ENCODE results near the gene HELZ. TPM values are rescaled to one million over a fixed set of nuclear protein-coding genes. Genes with fewer than 3 reads are reported as not detected.

HELZ gene
- polyA plus RNA-seq, 2 donors, result 2.1 to 3.9 TPM

- Histone ChIP-seq H3K4me3 (ENCODE audit: low read depth in 1 of 2, low read length in 2 of 2) (no peak overlapping the region), H3K4me1 (ENCODE audit: control insufficient read depth in 2 of 2, insufficient read depth in 2 of 2, low read length in 1 of 2) (no peaks in the 10 kb centered on the region), H3K36me3 (ENCODE audit: control insufficient read depth in 2 of 2, insufficient read depth in 2 of 2, low read length in 1 of 2) (peaks cover 0 to 3% of the 10 kb centered on the region in 2 donors), H3K27me3 (ENCODE audit: control insufficient read depth in 1 of 2, insufficient read depth in 2 of 2, low read length in 2 of 2) (no peaks in the 10 kb centered on the region), H3K27ac (ENCODE audit: low read depth in 2 of 2, low read length in 1 of 2) (no peak overlapping the region), H3K9me3 (ENCODE audit: control insufficient read depth in 2 of 2, insufficient read depth in 1 of 2, low read depth in 1 of 2, low read length in 1 of 2) (no peaks in the 10 kb centered on the region)
- WGBS, 2 donors, result 97 to 99% methylated on average over 2 of the region's 2 CpGs
Observed at GRCh38 chr17:67119102-67119501, 125.9 kb downstream of the HELZ start.

- Histone ChIP-seq H3K4me1 (ENCODE audit: control insufficient read depth in 2 of 2, insufficient read depth in 2 of 2, low read length in 1 of 2) (no peaks in the 10 kb centered on the region), H3K4me3 (ENCODE audit: low read depth in 1 of 2, low read length in 2 of 2) (no peak overlapping the region), H3K27ac (ENCODE audit: low read depth in 2 of 2, low read length in 1 of 2) (no peak overlapping the region), H3K9me3 (ENCODE audit: control insufficient read depth in 2 of 2, insufficient read depth in 1 of 2, low read depth in 1 of 2, low read length in 1 of 2) (no peaks in the 10 kb centered on the region), H3K36me3 (ENCODE audit: control insufficient read depth in 2 of 2, insufficient read depth in 2 of 2, low read length in 1 of 2) (peaks cover 0 to 3% of the 10 kb centered on the region in 2 donors), H3K27me3 (ENCODE audit: control insufficient read depth in 1 of 2, insufficient read depth in 2 of 2, low read length in 2 of 2) (no peaks in the 10 kb centered on the region)
- 98 to 100% methylated on average over 1 of the region's 1 CpG for WGBS, 2 donors
Observed at GRCh38 chr17:67116045-67116575, 128.9 kb downstream of the HELZ start.

- H3K4me1 ChIP-seq (ENCODE audit: control insufficient read depth in 2 of 2, insufficient read depth in 2 of 2, low read length in 1 of 2), result no peaks in the 10 kb centered on the region
- WGBS, 2 donors, result 80 to 93% methylated on average over 1 of the region's 1 CpG
- H3K36me3 ChIP-seq (ENCODE audit: control insufficient read depth in 2 of 2, insufficient read depth in 2 of 2, low read length in 1 of 2), result peaks cover 0 to 3% of the 10 kb centered on the region in 2 donors
Observed at GRCh38 chr17:67115401-67115800, 129.6 kb downstream of the HELZ start.

GRCh38 chr17:67113486-67113885 lies 131.5 kb downstream of the HELZ start:
- 94 to 97% methylated on average over 5 of the region's 5 CpGs for WGBS, 2 donors

More at GRCh38 chr17:67115401-67115800, 129.6 kb downstream of the HELZ start:
- H3K27me3 ChIP-seq (ENCODE audit: control insufficient read depth in 1 of 2, insufficient read depth in 2 of 2, low read length in 2 of 2), result no peaks in the 10 kb centered on the region
- no peak overlapping the region for H3K27ac ChIP-seq (ENCODE audit: low read depth in 2 of 2, low read length in 1 of 2)
- H3K9me3 ChIP-seq (ENCODE audit: control insufficient read depth in 2 of 2, insufficient read depth in 1 of 2, low read depth in 1 of 2, low read length in 1 of 2), result no peaks in the 10 kb centered on the region
- no peak overlapping the region for H3K4me3 ChIP-seq (ENCODE audit: low read depth in 1 of 2, low read length in 2 of 2)

GRCh38 chr17:67111808-67112207 lies 133.2 kb downstream of the HELZ start:
- Histone ChIP-seq H3K4me1 (ENCODE audit: control insufficient read depth in 2 of 2, insufficient read depth in 2 of 2, low read length in 1 of 2) (no peaks in the 10 kb centered on the region), H3K36me3 (ENCODE audit: control insufficient read depth in 2 of 2, insufficient read depth in 2 of 2, low read length in 1 of 2) (peaks cover 6 to 17% of the 10 kb centered on the region in 2 donors), H3K27ac (ENCODE audit: low read depth in 2 of 2, low read length in 1 of 2) (no peak overlapping the region), H3K9me3 (ENCODE audit: control insufficient read depth in 2 of 2, insufficient read depth in 1 of 2, low read depth in 1 of 2, low read length in 1 of 2) (no peaks in the 10 kb centered on the region), H3K27me3 (ENCODE audit: control insufficient read depth in 1 of 2, insufficient read depth in 2 of 2, low read length in 2 of 2) (no peaks in the 10 kb centered on the region), H3K4me3 (ENCODE audit: low read depth in 1 of 2, low read length in 2 of 2) (no peak overlapping the region)
- 74 to 92% methylated on average over 1 of the region's 1 CpG for WGBS, 2 donors

More at GRCh38 chr17:67113486-67113885, 131.5 kb downstream of the HELZ start:
- H3K4me3 ChIP-seq (ENCODE audit: low read depth in 1 of 2, low read length in 2 of 2), result no peak overlapping the region
- no peaks in the 10 kb centered on the region for H3K4me1 ChIP-seq (ENCODE audit: control insufficient read depth in 2 of 2, insufficient read depth in 2 of 2, low read length in 1 of 2)
- peaks cover 6 to 9% of the 10 kb centered on the region in 2 donors for H3K36me3 ChIP-seq (ENCODE audit: control insufficient read depth in 2 of 2, insufficient read depth in 2 of 2, low read length in 1 of 2)
- H3K27me3 ChIP-seq (ENCODE audit: control insufficient read depth in 1 of 2, insufficient read depth in 2 of 2, low read length in 2 of 2), result no peaks in the 10 kb centered on the region
- no peaks in the 10 kb centered on the region for H3K9me3 ChIP-seq (ENCODE audit: control insufficient read depth in 2 of 2, insufficient read depth in 1 of 2, low read depth in 1 of 2, low read length in 1 of 2)
- H3K27ac ChIP-seq (ENCODE audit: low read depth in 2 of 2, low read length in 1 of 2), result no peak overlapping the region

- H3K36me3 ChIP-seq (ENCODE audit: control insufficient read depth in 2 of 2, insufficient read depth in 2 of 2, low read length in 1 of 2), result peaks cover 6 to 17% of the 10 kb centered on the region in 2 donors
- 91 to 96% methylated on average over 2 of the region's 2 CpGs for WGBS, 2 donors
Observed at GRCh38 chr17:67111327-67111726, 133.7 kb downstream of the HELZ start.

GRCh38 chr17:67110619-67111018 lies 134.4 kb downstream of the HELZ start:
- Histone ChIP-seq H3K9me3 (ENCODE audit: control insufficient read depth in 2 of 2, insufficient read depth in 1 of 2, low read depth in 1 of 2, low read length in 1 of 2) (no peaks in the 10 kb centered on the region), H3K4me3 (ENCODE audit: low read depth in 1 of 2, low read length in 2 of 2) (no peak overlapping the region), H3K4me1 (ENCODE audit: control insufficient read depth in 2 of 2, insufficient read depth in 2 of 2, low read length in 1 of 2) (no peaks in the 10 kb centered on the region), H3K27ac (ENCODE audit: low read depth in 2 of 2, low read length in 1 of 2) (no peak overlapping the region), H3K27me3 (ENCODE audit: control insufficient read depth in 1 of 2, insufficient read depth in 2 of 2, low read length in 2 of 2) (no peaks in the 10 kb centered on the region), H3K36me3 (ENCODE audit: control insufficient read depth in 2 of 2, insufficient read depth in 2 of 2, low read length in 1 of 2) (peaks cover 6 to 17% of the 10 kb centered on the region in 2 donors)
- 84 to 90% methylated on average over 3 of the region's 3 CpGs for WGBS, 2 donors

More at GRCh38 chr17:67111327-67111726, 133.7 kb downstream of the HELZ start:
- no peaks in the 10 kb centered on the region for H3K9me3 ChIP-seq (ENCODE audit: control insufficient read depth in 2 of 2, insufficient read depth in 1 of 2, low read depth in 1 of 2, low read length in 1 of 2)
- H3K27me3 ChIP-seq (ENCODE audit: control insufficient read depth in 1 of 2, insufficient read depth in 2 of 2, low read length in 2 of 2), result no peaks in the 10 kb centered on the region
- H3K27ac ChIP-seq (ENCODE audit: low read depth in 2 of 2, low read length in 1 of 2), result no peak overlapping the region
- H3K4me1 ChIP-seq (ENCODE audit: control insufficient read depth in 2 of 2, insufficient read depth in 2 of 2, low read length in 1 of 2), result no peaks in the 10 kb centered on the region
- no peak overlapping the region for H3K4me3 ChIP-seq (ENCODE audit: low read depth in 1 of 2, low read length in 2 of 2)

GRCh38 chr17:67109111-67109510 lies 135.9 kb downstream of the HELZ start:
- H3K4me3 ChIP-seq (ENCODE audit: low read depth in 1 of 2, low read length in 2 of 2), result no peak overlapping the region
- H3K36me3 ChIP-seq (ENCODE audit: control insufficient read depth in 2 of 2, insufficient read depth in 2 of 2, low read length in 1 of 2), result peaks cover 6 to 17% of the 10 kb centered on the region in 2 donors

GRCh38 chr17:67107811-67108775 lies 136.9 kb downstream of the HELZ start:
- Histone ChIP-seq H3K4me3 (ENCODE audit: low read depth in 1 of 2, low read length in 2 of 2) (no peak overlapping the region), H3K27me3 (ENCODE audit: control insufficient read depth in 1 of 2, insufficient read depth in 2 of 2, low read length in 2 of 2) (no peaks in the 10 kb centered on the region), H3K27ac (ENCODE audit: low read depth in 2 of 2, low read length in 1 of 2) (no peak overlapping the region), H3K36me3 (ENCODE audit: control insufficient read depth in 2 of 2, insufficient read depth in 2 of 2, low read length in 1 of 2) (peaks cover 6 to 17% of the 10 kb centered on the region in 2 donors), H3K9me3 (ENCODE audit: control insufficient read depth in 2 of 2, insufficient read depth in 1 of 2, low read depth in 1 of 2, low read length in 1 of 2) (no peaks in the 10 kb centered on the region), H3K4me1 (ENCODE audit: control insufficient read depth in 2 of 2, insufficient read depth in 2 of 2, low read length in 1 of 2) (no peaks in the 10 kb centered on the region)
- 93 to 94% methylated on average over 13 of the region's 13 CpGs for WGBS, 2 donors

More at GRCh38 chr17:67109111-67109510, 135.9 kb downstream of the HELZ start:
- Histone ChIP-seq H3K27me3 (ENCODE audit: control insufficient read depth in 1 of 2, insufficient read depth in 2 of 2, low read length in 2 of 2) (no peaks in the 10 kb centered on the region), H3K27ac (ENCODE audit: low read depth in 2 of 2, low read length in 1 of 2) (no peak overlapping the region), H3K4me1 (ENCODE audit: control insufficient read depth in 2 of 2, insufficient read depth in 2 of 2, low read length in 1 of 2) (no peaks in the 10 kb centered on the region), H3K9me3 (ENCODE audit: control insufficient read depth in 2 of 2, insufficient read depth in 1 of 2, low read depth in 1 of 2, low read length in 1 of 2) (no peaks in the 10 kb centered on the region)
- WGBS, 2 donors, result 78 to 84% methylated on average over 5 of the region's 5 CpGs

Measured in esophagus (tissue), 2 donors.